Cardiac muscle cell (in vitro differentiated cells and primary cell): ENCODE measurements around the gene GRM3. TPM values are rescaled to one million over a fixed set of nuclear protein-coding genes. Genes with fewer than 3 reads are reported as not detected.

ENCODE experiments used
- DNase-seq, 2 donors: peaks; one replicate each; pipeline versions ENCODE4 v3.0.0 to v3.0.0-alpha.2; 2010 to 2017; ENCODE audit warnings: low read depth in 1 of 2, low spot score in 1 of 2
- H3K27ac ChIP-seq: fragments of 200-600 bp; sonication (generic); 2 replicates; pipeline ENCODE4 v1.5.1; 2016
- H3K27me3 ChIP-seq: fragments of 200-600 bp; sonication (generic); 2 replicates; pipeline ENCODE4 v1.6.0; 2016; ENCODE audit warnings: control low read depth
- H3K36me3 ChIP-seq: fragments of 200-600 bp; sonication (generic); 2 replicates; pipeline ENCODE4 v1.5.1; 2016; ENCODE audit warnings: control low read depth
- H3K4me1 ChIP-seq: fragments of 200-600 bp; sonication (generic); 2 replicates; pipeline ENCODE4 v1.8.1; 2017; ENCODE audit warnings: low read depth, mild to moderate bottlenecking, mixed run types
- H3K4me3 ChIP-seq: fragments of 200-600 bp; sonication (generic); 2 replicates; pipeline ENCODE4 v1.5.1; 2016; ENCODE audit warnings: mild to moderate bottlenecking
- H3K9me3 ChIP-seq: fragments of 200-600 bp; sonication (generic); 2 replicates; pipeline ENCODE4 v1.5.1; 2017; ENCODE audit warnings: low read depth, mild to moderate bottlenecking, control low read depth
- CTCF ChIP-seq: IDR thresholded peaks from 2 replicates; pipeline ENCODE4 v1.5.1; 2012; ENCODE audit warnings: low read depth, mild to moderate bottlenecking, low read length
- polyA plus RNA-seq: library from polyadenylated mRNA; unstranded; fragments of >200 nt; fragmentation: Nextera tagmentation; extraction: Ambion mirVana; gene quantifications from 2 replicates; pipeline ENCODE4 v1.2.1, GENCODE V29; 2016
- total RNA-seq: library from RNA; depleted of rRNA; stranded (reverse); fragments of >200 nt; gene quantifications from 2 replicates; pipeline ENCODE4 v1.2.3, GENCODE V29; 2016

Gene GRM3
- total and polyA plus RNA-seq, 2 experiments from 2014 or later: 0.78 TPM; not detected in 1

GRCh38 chr7:86653919-86654659, 10.4 kb downstream of the GRM3 start:
- DNase-seq: peak; percentile 13 to 45
- no peak overlapping the region for H3K4me3 ChIP-seq
- no peak for TF ChIP-seq CTCF

GRCh38 chr7:86657948-86658347, 14.2 kb downstream of the GRM3 start:
- no peaks in the 10 kb centered on the region for H3K27me3 ChIP-seq
- H3K4me1 ChIP-seq: no peaks in the 10 kb centered on the region
- no peak for TF ChIP-seq CTCF
- H3K36me3 ChIP-seq: no peaks in the 10 kb centered on the region
- H3K9me3 ChIP-seq: no peaks in the 10 kb centered on the region
- no peak overlapping the region for H3K4me3 ChIP-seq
- DNase-seq: no peak
- no peak overlapping the region for H3K27ac ChIP-seq

More at GRCh38 chr7:86653919-86654659, 10.4 kb downstream of the GRM3 start:
- H3K4me1 ChIP-seq: no peaks in the 10 kb centered on the region
- peak overlapping the region; percentile 11 for H3K27ac ChIP-seq
- no peaks in the 10 kb centered on the region for H3K36me3 ChIP-seq
- no peaks in the 10 kb centered on the region for H3K9me3 ChIP-seq
- no peaks in the 10 kb centered on the region for H3K27me3 ChIP-seq

- TF ChIP-seq CTCF: no peak
- Histone ChIP-seq H3K4me3 (no peak overlapping the region), H3K36me3 (no peaks in the 10 kb centered on the region), H3K27me3 (no peaks in the 10 kb centered on the region), H3K4me1 (no peaks in the 10 kb centered on the region), H3K9me3 (no peaks in the 10 kb centered on the region), H3K27ac (no peak overlapping the region)
- DNase-seq: no peak
Observed at GRCh38 chr7:86660950-86661462, 17.3 kb downstream of the GRM3 start.

GRCh38 chr7:86664486-86664885, 20.8 kb downstream of the GRM3 start:
- no peaks in the 10 kb centered on the region for H3K9me3 ChIP-seq
- H3K36me3 ChIP-seq: no peaks in the 10 kb centered on the region
- no peak overlapping the region for H3K4me3 ChIP-seq
- TF ChIP-seq CTCF: no peak
- DNase-seq: no peak
- no peaks in the 10 kb centered on the region for H3K4me1 ChIP-seq
- H3K27ac ChIP-seq: no peak overlapping the region
- no peaks in the 10 kb centered on the region for H3K27me3 ChIP-seq

GRCh38 chr7:86664991-86665390, 21.3 kb downstream of the GRM3 start:
- Histone ChIP-seq H3K4me1 (no peaks in the 10 kb centered on the region), H3K9me3 (no peaks in the 10 kb centered on the region), H3K4me3 (no peak overlapping the region), H3K27me3 (no peaks in the 10 kb centered on the region), H3K36me3 (no peaks in the 10 kb centered on the region), H3K27ac (no peak overlapping the region)
- no peak for DNase-seq
- TF ChIP-seq CTCF: no peak
